HepG2 (cell line): ENCODE results near the gene IQCN. TPM values are rescaled to one million over a fixed set of nuclear protein-coding genes. Genes with fewer than 3 reads are reported as not detected.

Experiments
- GATAD2A ChIP-seq: IDR thresholded peaks from 2 replicates; pipeline ENCODE4 v1.6.1; 2016
- HDAC1 ChIP-seq: sonication (generic); formaldehyde crosslinking; IDR thresholded peaks from 2 replicates; pipeline ENCODE4 v1.5.1; 2020; ENCODE audit warnings: mild to moderate bottlenecking, missing genetic modification reagents
- HMG20A ChIP-seq: IDR thresholded peaks from 2 replicates; pipeline ENCODE4 v1.6.1; 2016; ENCODE audit warnings: borderline replicate concordance
- MTA1 ChIP-seq: sonication (generic); formaldehyde crosslinking; IDR thresholded peaks from 2 replicates; pipeline ENCODE4 v1.4.0; 2020; ENCODE audit warnings: missing genetic modification reagents, mild to moderate bottlenecking, borderline replicate concordance
- SMYD3 ChIP-seq: sonication (generic); formaldehyde crosslinking; IDR thresholded peaks from 2 replicates; pipeline ENCODE4 v1.8.1; 2023; ENCODE audit warnings: mild to moderate bottlenecking, missing genetic modification reagents
- SP140L ChIP-seq: sonication (generic); formaldehyde crosslinking; IDR thresholded peaks from 2 replicates; pipeline ENCODE4 v1.4.0; 2020; ENCODE audit warnings: missing genetic modification reagents, borderline replicate concordance
- SRF ChIP-seq: IDR thresholded peaks from 2 replicates; pipeline ENCODE4 v1.6.1; 2011; ENCODE audit warnings: mild to moderate bottlenecking, low read depth, low read length, moderate library complexity
- SRSF1 ChIP-seq: fragments of 200-400 bp; formaldehyde crosslinking; optimal IDR thresholded peaks from 2 replicates; pipeline ENCODE3; 2017; ENCODE audit warnings: mild to moderate bottlenecking, low read depth, low read length, moderate library complexity
- STAT5B ChIP-seq: sonication (generic); formaldehyde crosslinking; IDR thresholded peaks from 2 replicates; pipeline ENCODE4 v1.4.0; 2020; ENCODE audit warnings: missing genetic modification reagents
- TBP ChIP-seq: sonication (generic); formaldehyde crosslinking; IDR thresholded peaks from 2 replicates; pipeline ENCODE4 v1.5.0; 2020; ENCODE audit warnings: missing genetic modification reagents
- YEATS4 ChIP-seq: sonication (generic); formaldehyde crosslinking; IDR thresholded peaks from 2 replicates; pipeline ENCODE4 v1.4.0; 2020; ENCODE audit warnings: missing genetic modification reagents, borderline replicate concordance
- ZNF772 ChIP-seq: sonication (generic); formaldehyde crosslinking; IDR thresholded peaks from 2 replicates; pipeline ENCODE4 v1.5.0; 2020; ENCODE audit warnings: mild to moderate bottlenecking, missing genetic modification reagents
- ZSCAN30 ChIP-seq: sonication (generic); formaldehyde crosslinking; IDR thresholded peaks from 2 replicates; pipeline ENCODE4 v1.5.0; 2020; ENCODE audit warnings: mild to moderate bottlenecking, missing genetic modification reagents
- polyA plus RNA-seq, 8 experiments: library from polyadenylated mRNA; depleted of rRNA in 3 of 8; stranded (reverse) in 7 of 8; unstranded in 1 of 8; fragments of >200 nt; fragmentation: Illumina TruSeq in 4 of 8; extraction: Trizol in 4 of 8; gene quantifications; 2 replicates each; pipeline versions ENCODE4 v1.2.1 to v1.2.3, GENCODE V29; 2011 to 2016; ENCODE audit warnings: low read depth in 4 of 8, missing spikeins in 1 of 8, mixed read lengths in 1 of 8; ENCODE audit not compliant: insufficient read depth in 1 of 8
- total RNA-seq, 5 experiments: library from RNA; depleted of rRNA; stranded (reverse); fragments of >200 nt; fragmentation: Illumina TruSeq; extraction: Trizol; gene quantifications; 2 replicates each; pipeline ENCODE4 v1.2.3, GENCODE V29; 2016; ENCODE audit warnings: low read depth in 1 of 5
- TF ChIP-seq, protein P1 (sequence below): fragments of 450-650 bp; IDR thresholded peaks from 2 replicates; pipeline ENCODE4 v1.6.1; 2017; ENCODE audit warnings: mild to moderate bottlenecking
- TF ChIP-seq, protein P2 (sequence below): sonication (generic); formaldehyde crosslinking; IDR thresholded peaks from 2 replicates; pipeline ENCODE4 v1.4.0; 2020; ENCODE audit warnings: mild to moderate bottlenecking, missing genetic modification reagents
- TF ChIP-seq, protein P3 (sequence below): sonication (generic); formaldehyde crosslinking; IDR thresholded peaks from 2 replicates; pipeline ENCODE4 v1.5.1; 2020; ENCODE audit warnings: missing genetic modification reagents, mild to moderate bottlenecking, borderline replicate concordance
- TF ChIP-seq, protein P4 (sequence below): sonication (generic); formaldehyde crosslinking; IDR thresholded peaks from 2 replicates; pipeline ENCODE4 v1.4.0; 2020; ENCODE audit warnings: missing genetic modification reagents
- TF ChIP-seq, protein P5 (sequence below): IDR thresholded peaks from 2 replicates; pipeline ENCODE4 v1.6.1; 2016; ENCODE audit warnings: low read depth, control low read depth
- TF ChIP-seq, protein P6 (sequence below): IDR thresholded peaks from 2 replicates; pipeline ENCODE4 v1.6.1; 2016; ENCODE audit warnings: missing genetic modification reagents, missing compliant biosample characterization

Gene IQCN
- total and polyA plus RNA-seq, 2 of the 13 experiments (the other 11 are each of a cell fraction or from before 2014, with no cell fraction given): 0.04 to 0.18 TPM

DNA sequence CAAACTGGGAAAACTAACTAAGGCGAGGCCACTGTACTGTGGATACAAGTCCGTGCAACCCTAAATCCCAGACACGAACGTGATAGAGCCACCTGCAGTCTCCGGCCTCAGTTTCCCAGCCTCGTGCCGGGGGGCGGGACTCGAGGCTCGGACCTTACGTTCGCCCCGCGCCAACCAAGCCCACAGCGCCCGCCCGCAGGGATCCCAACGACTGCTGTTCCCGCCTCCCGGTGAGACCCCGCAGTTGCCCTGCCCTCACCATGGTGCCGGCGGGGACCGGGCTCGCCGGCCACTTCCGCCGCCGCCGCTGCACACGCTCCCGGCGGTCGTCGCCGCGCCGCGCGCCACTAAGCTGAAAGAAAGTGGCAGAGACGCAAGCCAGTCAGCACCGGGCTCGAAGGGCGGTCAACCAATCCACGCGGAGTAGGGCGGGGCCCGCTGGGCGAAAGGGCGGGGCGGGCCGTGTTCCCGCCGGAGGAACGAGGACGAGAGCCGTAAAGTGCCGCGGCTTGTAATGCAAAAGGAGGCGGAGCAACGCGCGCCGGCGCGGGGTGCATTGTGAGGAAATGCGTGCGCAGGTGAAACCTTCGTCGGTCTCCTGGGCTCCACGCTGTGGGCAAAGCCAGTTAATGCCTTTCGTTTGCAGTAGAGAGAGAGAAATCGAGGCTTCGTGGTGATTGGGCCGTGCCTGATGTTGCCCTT is 48.7 kb upstream of the IQCN start, which contains the start of gene LSM4 (continued):
- TF ChIP-seq, protein P1, sequence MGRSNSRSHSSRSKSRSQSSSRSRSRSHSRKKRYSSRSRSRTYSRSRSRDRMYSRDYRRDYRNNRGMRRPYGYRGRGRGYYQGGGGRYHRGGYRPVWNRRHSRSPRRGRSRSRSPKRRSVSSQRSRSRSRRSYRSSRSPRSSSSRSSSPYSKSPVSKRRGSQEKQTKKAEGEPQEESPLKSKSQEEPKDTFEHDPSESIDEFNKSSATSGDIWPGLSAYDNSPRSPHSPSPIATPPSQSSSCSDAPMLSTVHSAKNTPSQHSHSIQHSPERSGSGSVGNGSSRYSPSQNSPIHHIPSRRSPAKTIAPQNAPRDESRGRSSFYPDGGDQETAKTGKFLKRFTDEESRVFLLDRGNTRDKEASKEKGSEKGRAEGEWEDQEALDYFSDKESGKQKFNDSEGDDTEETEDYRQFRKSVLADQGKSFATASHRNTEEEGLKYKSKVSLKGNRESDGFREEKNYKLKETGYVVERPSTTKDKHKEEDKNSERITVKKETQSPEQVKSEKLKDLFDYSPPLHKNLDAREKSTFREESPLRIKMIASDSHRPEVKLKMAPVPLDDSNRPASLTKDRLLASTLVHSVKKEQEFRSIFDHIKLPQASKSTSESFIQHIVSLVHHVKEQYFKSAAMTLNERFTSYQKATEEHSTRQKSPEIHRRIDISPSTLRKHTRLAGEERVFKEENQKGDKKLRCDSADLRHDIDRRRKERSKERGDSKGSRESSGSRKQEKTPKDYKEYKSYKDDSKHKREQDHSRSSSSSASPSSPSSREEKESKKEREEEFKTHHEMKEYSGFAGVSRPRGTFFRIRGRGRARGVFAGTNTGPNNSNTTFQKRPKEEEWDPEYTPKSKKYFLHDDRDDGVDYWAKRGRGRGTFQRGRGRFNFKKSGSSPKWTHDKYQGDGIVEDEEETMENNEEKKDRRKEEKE: no peak
- TF ChIP-seq SRSF1 (peak; percentile 52), SRF (no peak), ZSCAN30 (no peak), YEATS4 (peak; percentile 80), HMG20A (no peak), TBP (0 out of 2 replicates have a peak, but pooled peaks have one; percentile 59), SMYD3 (CRISPR knock-in tag) (no peak), STAT5B (CRISPR knock-in tag) (no peak), ZNF772 (CRISPR knock-in tag) (peak; percentile 47; the same call in 1 of the 2 replicates), HDAC1 (CRISPR knock-in tag) (peak; percentile 74), MTA1 (CRISPR knock-in tag) (peak; percentile 63; the same call in 1 of the 2 replicates), GATAD2A (CRISPR knock-in tag) (0 out of 2 replicates have a peak, but pooled peaks have one; percentile 25), SP140L (CRISPR knock-in tag) (no peak)
- TF ChIP-seq, protein P2, sequence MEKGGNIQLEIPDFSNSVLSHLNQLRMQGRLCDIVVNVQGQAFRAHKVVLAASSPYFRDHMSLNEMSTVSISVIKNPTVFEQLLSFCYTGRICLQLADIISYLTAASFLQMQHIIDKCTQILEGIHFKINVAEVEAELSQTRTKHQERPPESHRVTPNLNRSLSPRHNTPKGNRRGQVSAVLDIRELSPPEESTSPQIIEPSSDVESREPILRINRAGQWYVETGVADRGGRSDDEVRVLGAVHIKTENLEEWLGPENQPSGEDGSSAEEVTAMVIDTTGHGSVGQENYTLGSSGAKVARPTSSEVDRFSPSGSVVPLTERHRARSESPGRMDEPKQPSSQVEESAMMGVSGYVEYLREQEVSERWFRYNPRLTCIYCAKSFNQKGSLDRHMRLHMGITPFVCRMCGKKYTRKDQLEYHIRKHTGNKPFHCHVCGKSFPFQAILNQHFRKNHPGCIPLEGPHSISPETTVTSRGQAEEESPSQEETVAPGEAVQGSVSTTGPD: no peak
- TF ChIP-seq, protein P3, sequence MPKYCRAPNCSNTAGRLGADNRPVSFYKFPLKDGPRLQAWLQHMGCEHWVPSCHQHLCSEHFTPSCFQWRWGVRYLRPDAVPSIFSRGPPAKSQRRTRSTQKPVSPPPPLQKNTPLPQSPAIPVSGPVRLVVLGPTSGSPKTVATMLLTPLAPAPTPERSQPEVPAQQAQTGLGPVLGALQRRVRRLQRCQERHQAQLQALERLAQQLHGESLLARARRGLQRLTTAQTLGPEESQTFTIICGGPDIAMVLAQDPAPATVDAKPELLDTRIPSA (CRISPR knock-in tag): no peak
- TF ChIP-seq, protein P4, sequence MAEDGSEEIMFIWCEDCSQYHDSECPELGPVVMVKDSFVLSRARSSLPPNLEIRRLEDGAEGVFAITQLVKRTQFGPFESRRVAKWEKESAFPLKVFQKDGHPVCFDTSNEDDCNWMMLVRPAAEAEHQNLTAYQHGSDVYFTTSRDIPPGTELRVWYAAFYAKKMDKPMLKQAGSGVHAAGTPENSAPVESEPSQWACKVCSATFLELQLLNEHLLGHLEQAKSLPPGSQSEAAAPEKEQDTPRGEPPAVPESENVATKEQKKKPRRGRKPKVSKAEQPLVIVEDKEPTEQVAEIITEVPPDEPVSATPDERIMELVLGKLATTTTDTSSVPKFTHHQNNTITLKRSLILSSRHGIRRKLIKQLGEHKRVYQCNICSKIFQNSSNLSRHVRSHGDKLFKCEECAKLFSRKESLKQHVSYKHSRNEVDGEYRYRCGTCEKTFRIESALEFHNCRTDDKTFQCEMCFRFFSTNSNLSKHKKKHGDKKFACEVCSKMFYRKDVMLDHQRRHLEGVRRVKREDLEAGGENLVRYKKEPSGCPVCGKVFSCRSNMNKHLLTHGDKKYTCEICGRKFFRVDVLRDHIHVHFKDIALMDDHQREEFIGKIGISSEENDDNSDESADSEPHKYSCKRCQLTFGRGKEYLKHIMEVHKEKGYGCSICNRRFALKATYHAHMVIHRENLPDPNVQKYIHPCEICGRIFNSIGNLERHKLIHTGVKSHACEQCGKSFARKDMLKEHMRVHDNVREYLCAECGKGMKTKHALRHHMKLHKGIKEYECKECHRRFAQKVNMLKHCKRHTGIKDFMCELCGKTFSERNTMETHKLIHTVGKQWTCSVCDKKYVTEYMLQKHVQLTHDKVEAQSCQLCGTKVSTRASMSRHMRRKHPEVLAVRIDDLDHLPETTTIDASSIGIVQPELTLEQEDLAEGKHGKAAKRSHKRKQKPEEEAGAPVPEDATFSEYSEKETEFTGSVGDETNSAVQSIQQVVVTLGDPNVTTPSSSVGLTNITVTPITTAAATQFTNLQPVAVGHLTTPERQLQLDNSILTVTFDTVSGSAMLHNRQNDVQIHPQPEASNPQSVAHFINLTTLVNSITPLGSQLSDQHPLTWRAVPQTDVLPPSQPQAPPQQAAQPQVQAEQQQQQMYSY: peak; percentile 61; the same call in 1 of the 2 replicates
- TF ChIP-seq, protein P5, sequence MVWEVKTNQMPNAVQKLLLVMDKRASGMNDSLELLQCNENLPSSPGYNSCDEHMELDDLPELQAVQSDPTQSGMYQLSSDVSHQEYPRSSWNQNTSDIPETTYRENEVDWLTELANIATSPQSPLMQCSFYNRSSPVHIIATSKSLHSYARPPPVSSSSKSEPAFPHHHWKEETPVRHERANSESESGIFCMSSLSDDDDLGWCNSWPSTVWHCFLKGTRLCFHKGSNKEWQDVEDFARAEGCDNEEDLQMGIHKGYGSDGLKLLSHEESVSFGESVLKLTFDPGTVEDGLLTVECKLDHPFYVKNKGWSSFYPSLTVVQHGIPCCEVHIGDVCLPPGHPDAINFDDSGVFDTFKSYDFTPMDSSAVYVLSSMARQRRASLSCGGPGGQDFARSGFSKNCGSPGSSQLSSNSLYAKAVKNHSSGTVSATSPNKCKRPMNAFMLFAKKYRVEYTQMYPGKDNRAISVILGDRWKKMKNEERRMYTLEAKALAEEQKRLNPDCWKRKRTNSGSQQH (CRISPR knock-in tag): no peak
- TF ChIP-seq, protein P6, sequence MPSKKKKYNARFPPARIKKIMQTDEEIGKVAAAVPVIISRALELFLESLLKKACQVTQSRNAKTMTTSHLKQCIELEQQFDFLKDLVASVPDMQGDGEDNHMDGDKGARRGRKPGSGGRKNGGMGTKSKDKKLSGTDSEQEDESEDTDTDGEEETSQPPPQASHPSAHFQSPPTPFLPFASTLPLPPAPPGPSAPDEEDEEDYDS (CRISPR knock-in tag): peak; percentile 82
